H9 (cell line): Measurements from ENCODE around the gene IPO13. TPM values are rescaled to one million over a fixed set of nuclear protein-coding genes. Genes with fewer than 3 reads are reported as not detected.

ENCODE experiments used
- DNase-seq: peaks from one replicate; pipeline ENCODE4 v3.0.0-alpha.2; 2017
- H2AFZ ChIP-seq: one replicate; pipeline ENCODE4 v1.6.1; 2013; ENCODE audit warnings: mild to moderate bottlenecking, low read length, control low read depth, moderate library complexity
- H2AK5ac ChIP-seq: 2 replicates; pipeline ENCODE4 v1.6.1; 2013; ENCODE audit warnings: low read length, control low read depth, mixed read lengths; ENCODE audit not compliant: insufficient read length
- H2BK120ac ChIP-seq: one replicate; pipeline ENCODE4 v1.6.1; 2013; ENCODE audit warnings: low read depth, mild to moderate bottlenecking, low read length, control low read depth, inconsistent platforms; ENCODE audit not compliant: poor library complexity, severe bottlenecking
- H2BK12ac ChIP-seq: 2 replicates; pipeline ENCODE4 v1.6.1; 2013; ENCODE audit warnings: low read length, control low read depth, mixed read lengths, low read depth; ENCODE audit not compliant: insufficient read length
- H2BK15ac ChIP-seq: 2 replicates; pipeline ENCODE4 v1.6.1; 2013; ENCODE audit warnings: low read depth, low read length, control low read depth
- H2BK20ac ChIP-seq: one replicate; pipeline ENCODE4 v1.6.1; 2013; ENCODE audit warnings: low read depth, mild to moderate bottlenecking, low read length, control low read depth, inconsistent platforms; ENCODE audit not compliant: poor library complexity, severe bottlenecking
- H2BK5ac ChIP-seq: 2 replicates; pipeline ENCODE4 v1.6.1; 2013; ENCODE audit warnings: low read length, control low read depth, mixed read lengths; ENCODE audit not compliant: insufficient read length
- H3K14ac ChIP-seq: 2 replicates; pipeline ENCODE4 v1.6.1; 2013; ENCODE audit warnings: low read length, control low read depth; ENCODE audit not compliant: insufficient read depth
- H3K18ac ChIP-seq: 2 replicates; pipeline ENCODE4 v1.6.1; 2013; ENCODE audit warnings: low read depth, mild to moderate bottlenecking, mixed read lengths, low read length, control low read depth; ENCODE audit not compliant: insufficient read length
- H3K23ac ChIP-seq: 2 replicates; pipeline ENCODE4 v1.6.1; 2013; ENCODE audit warnings: low read length, control low read depth, mixed read lengths, low read depth; ENCODE audit not compliant: insufficient read length
- H3K23me2 ChIP-seq: 2 replicates; pipeline ENCODE4 v1.6.1; 2013; ENCODE audit warnings: low read depth, mild to moderate bottlenecking, mixed read lengths, low read length, control low read depth; ENCODE audit not compliant: insufficient read length, poor library complexity, severe bottlenecking
- H3K27ac ChIP-seq: 2 replicates; pipeline ENCODE4 v1.5.1; 2013; ENCODE audit warnings: low read length, control low read depth, mixed read lengths, low read depth; ENCODE audit not compliant: insufficient read length
- H3K27me3 ChIP-seq: 2 replicates; pipeline ENCODE4 v1.6.1; 2013; ENCODE audit warnings: low read length, control low read depth, inconsistent platforms; ENCODE audit not compliant: insufficient read depth
- H3K4ac ChIP-seq: 2 replicates; pipeline ENCODE4 v1.6.1; 2013; ENCODE audit warnings: low read depth, mild to moderate bottlenecking, control low read depth, inconsistent platforms, low read length, moderate library complexity
- H3K4me1 ChIP-seq: 2 replicates; pipeline ENCODE4 v1.6.1; 2013; ENCODE audit warnings: low read length, control low read depth, inconsistent platforms; ENCODE audit not compliant: insufficient read depth
- H3K4me2 ChIP-seq: 2 replicates; pipeline ENCODE4 v1.6.1; 2013; ENCODE audit warnings: low read length, control low read depth, mixed read lengths; ENCODE audit not compliant: insufficient read length, insufficient read depth
- H3K56ac ChIP-seq: 2 replicates; pipeline ENCODE4 v1.6.1; 2013; ENCODE audit warnings: low read depth, mild to moderate bottlenecking, mixed read lengths, low read length, control low read depth; ENCODE audit not compliant: insufficient read length
- H3K79me1 ChIP-seq: 2 replicates; pipeline ENCODE4 v1.6.1; 2013; ENCODE audit warnings: low read depth, mild to moderate bottlenecking, moderate library complexity, low read length, control low read depth, inconsistent platforms; ENCODE audit not compliant: insufficient read depth, poor library complexity, severe bottlenecking
- H3K79me2 ChIP-seq: 2 replicates; pipeline ENCODE4 v1.6.1; 2013; ENCODE audit warnings: low read length, control low read depth, inconsistent platforms; ENCODE audit not compliant: insufficient read depth
- H3K9ac ChIP-seq: 2 replicates; pipeline ENCODE4 v1.6.1; 2013; ENCODE audit warnings: low read length, control low read depth, mixed read lengths; ENCODE audit not compliant: insufficient read length; ENCODE audit errors: extremely low read depth
- H3K9me3 ChIP-seq: one replicate; pipeline ENCODE4 v1.6.1; 2013; ENCODE audit warnings: low read depth, low read length, inconsistent platforms; ENCODE audit not compliant: control insufficient read depth
- H3T11ph ChIP-seq: one replicate; pipeline ENCODE4 v1.6.1; 2013; ENCODE audit warnings: mild to moderate bottlenecking, low read length, control low read depth, inconsistent platforms
- H4K20me1 ChIP-seq: one replicate; pipeline ENCODE4 v1.6.1; 2013; ENCODE audit not compliant: control insufficient read depth, insufficient read length, insufficient read depth
- H4K5ac ChIP-seq: 2 replicates; pipeline ENCODE4 v1.6.1; 2013; ENCODE audit warnings: low read depth, mild to moderate bottlenecking, mixed read lengths, low read length, control low read depth; ENCODE audit not compliant: insufficient read length
- H4K8ac ChIP-seq: replicated peaks from 2 replicates; pipeline ENCODE4 v1.6.1; 2013; ENCODE audit warnings: low read length, control low read depth, mixed read lengths, low read depth; ENCODE audit not compliant: insufficient read length
- H4K91ac ChIP-seq: 2 replicates; pipeline ENCODE4 v1.6.1; 2013; ENCODE audit warnings: low read depth, mild to moderate bottlenecking, moderate library complexity, mixed read lengths, low read length, control low read depth; ENCODE audit not compliant: insufficient read length
- H3K27ac Mint-ChIP-seq, 3 experiments: 2 replicates in 2 of 3; 3 replicates in 1 of 3; pipeline ENCODE4 v1.8.0; 2020 to 2021; ENCODE audit warnings: mixed read lengths in 3 of 3, mild to moderate bottlenecking in 1 of 3, moderate library complexity in 1 of 3
- H3K27me3 Mint-ChIP-seq: 2 replicates; pipeline ENCODE4 v1.8.0; 2021; ENCODE audit warnings: low read depth, mild to moderate bottlenecking, moderate library complexity, mixed read lengths
- H3K36me3 Mint-ChIP-seq, 3 experiments: 2 replicates in 2 of 3; 3 replicates in 1 of 3; pipeline ENCODE4 v1.8.0; 2020 to 2021; ENCODE audit warnings: low read depth in 3 of 3, mixed read lengths in 3 of 3; ENCODE audit not compliant: insufficient read depth in 1 of 3
- H3K4me1 Mint-ChIP-seq, 2 experiments: 2 replicates each; pipeline ENCODE4 v1.8.0; 2020; ENCODE audit warnings: mixed read lengths in 2 of 2
- H3K4me3 Mint-ChIP-seq, 2 experiments: 2 replicates in 1 of 2; 3 replicates in 1 of 2; pipeline ENCODE4 v1.8.0; 2020 to 2021; ENCODE audit warnings: mild to moderate bottlenecking in 2 of 2, mixed read lengths in 2 of 2, moderate library complexity in 1 of 2
- H3K9me3 Mint-ChIP-seq, 2 experiments: 2 replicates in 1 of 2; 3 replicates in 1 of 2; pipeline ENCODE4 v1.8.0; 2020; ENCODE audit warnings: mild to moderate bottlenecking in 2 of 2, mixed read lengths in 2 of 2, moderate library complexity in 1 of 2
- WGBS: extraction: QIAGEN DNeasy Blood & Tissue Kit; methylation state at CpG from one replicate; pipeline ENCODE4 v1.1.7; 2013; ENCODE audit warnings: missing lambda C conversion rate, low lambda C conversion rate, mixed read lengths; ENCODE audit not compliant: insufficient read length; ENCODE audit errors: extremely low coverage; 5-methylcytosine and 5-hydroxymethylcytosine counted together
- total RNA-seq: library from RNA; stranded (reverse); gene quantifications from 2 replicates; pipeline ENCODE4 v1.2.1, GENCODE V29; 2021
- TF ChIP-seq, protein P1 (sequence below): fragments of 200-600 bp; sonication (generic); conservative IDR thresholded peaks from 3 replicates; pipeline ENCODE4 v1.8.0; 2021; ENCODE audit warnings: antibody characterized with exemption, mild to moderate bottlenecking

The IPO13 gene
- total RNA-seq, 1 experiment from 2014 or later: 24.5 TPM

DNA sequence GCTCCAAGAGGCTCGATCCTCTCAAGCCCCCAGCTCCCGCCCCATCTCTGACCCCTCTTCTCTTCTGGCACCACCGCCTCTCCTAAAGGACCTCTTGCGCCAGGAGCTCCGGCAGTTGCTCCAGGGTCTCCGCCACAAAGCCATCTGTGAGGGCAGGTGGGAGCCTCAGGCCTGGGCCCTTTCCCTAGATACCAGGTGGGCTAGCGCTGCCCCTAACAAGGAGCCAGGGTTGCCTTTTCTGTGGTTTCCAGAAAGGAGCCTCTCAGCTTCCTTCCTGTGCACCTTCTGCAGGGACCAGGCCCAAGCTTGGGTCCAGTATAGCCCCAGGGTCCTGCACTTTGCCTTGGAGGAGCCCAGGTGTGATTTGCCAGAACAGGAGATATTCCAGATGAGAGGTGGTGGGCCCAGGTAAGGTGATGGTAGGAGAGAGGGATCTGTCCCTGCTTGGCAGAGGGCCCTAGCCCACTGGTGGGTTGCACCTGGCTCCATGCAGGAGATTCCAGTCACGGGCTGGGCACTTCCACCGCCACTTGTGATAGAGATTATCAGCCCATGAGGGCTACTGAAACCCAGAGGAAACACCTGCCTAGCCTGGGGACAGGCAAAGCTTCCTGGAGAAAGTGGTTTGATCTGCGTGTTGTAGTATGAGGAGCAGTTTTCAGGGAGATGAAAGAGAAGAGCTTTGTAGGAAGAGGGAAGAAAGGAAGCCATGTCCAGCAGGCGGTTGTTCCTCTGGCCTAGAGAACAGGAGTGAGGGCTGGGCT is 45.7 kb downstream of the IPO13 start:
- Mint-ChIP-seq H3K27me3 (peaks cover 6% of the 10 kb centered on the region), H3K4me3 (peak overlapping the region; percentile 81 to 93), H3K9me3 (no peaks in the 10 kb centered on the region), H3K36me3 (peaks cover 5 to 6% (median 6%) of the 10 kb centered on the region in 3 experiments; a peak in 5 of 7 replicates), H3K27ac (peak overlapping the region in 2 of 3 experiments; percentile 52 to 93; a peak in 3 of 7 replicates), H3K4me1 (peaks cover 16 to 23% of the 10 kb centered on the region in 2 experiments)
- Histone ChIP-seq H3K9me3 (no peaks in the 10 kb centered on the region), H3K56ac (no peak overlapping the region), H3K9ac (no peak overlapping the region), H3K23me2 (peaks cover 10% of the 10 kb centered on the region), H3K23ac (no peak overlapping the region), H2BK12ac (no peak overlapping the region), H4K20me1 (no peaks in the 10 kb centered on the region), H3K79me1 (no peaks in the 10 kb centered on the region), H3K4ac (no peak overlapping the region), H3K27me3 (no peaks in the 10 kb centered on the region), H2AK5ac (no peak overlapping the region), H4K8ac (no peak overlapping the region), H3T11ph (no peak overlapping the region), H3K79me2 (no peaks in the 10 kb centered on the region), H4K91ac (no peak overlapping the region), H3K27ac (no peak overlapping the region), H3K18ac (no peak overlapping the region), H4K5ac (no peak overlapping the region), H2AFZ (no peak overlapping the region), H3K14ac (no peak overlapping the region), H2BK5ac (no peak overlapping the region), H2BK15ac (no peak overlapping the region), H3K4me1 (no peaks in the 10 kb centered on the region), H3K4me2 (peak overlapping the region; percentile 80), H2BK20ac (no peak overlapping the region), H2BK120ac (no peak overlapping the region)
- no peak for DNase-seq
- TF ChIP-seq, protein P1, sequence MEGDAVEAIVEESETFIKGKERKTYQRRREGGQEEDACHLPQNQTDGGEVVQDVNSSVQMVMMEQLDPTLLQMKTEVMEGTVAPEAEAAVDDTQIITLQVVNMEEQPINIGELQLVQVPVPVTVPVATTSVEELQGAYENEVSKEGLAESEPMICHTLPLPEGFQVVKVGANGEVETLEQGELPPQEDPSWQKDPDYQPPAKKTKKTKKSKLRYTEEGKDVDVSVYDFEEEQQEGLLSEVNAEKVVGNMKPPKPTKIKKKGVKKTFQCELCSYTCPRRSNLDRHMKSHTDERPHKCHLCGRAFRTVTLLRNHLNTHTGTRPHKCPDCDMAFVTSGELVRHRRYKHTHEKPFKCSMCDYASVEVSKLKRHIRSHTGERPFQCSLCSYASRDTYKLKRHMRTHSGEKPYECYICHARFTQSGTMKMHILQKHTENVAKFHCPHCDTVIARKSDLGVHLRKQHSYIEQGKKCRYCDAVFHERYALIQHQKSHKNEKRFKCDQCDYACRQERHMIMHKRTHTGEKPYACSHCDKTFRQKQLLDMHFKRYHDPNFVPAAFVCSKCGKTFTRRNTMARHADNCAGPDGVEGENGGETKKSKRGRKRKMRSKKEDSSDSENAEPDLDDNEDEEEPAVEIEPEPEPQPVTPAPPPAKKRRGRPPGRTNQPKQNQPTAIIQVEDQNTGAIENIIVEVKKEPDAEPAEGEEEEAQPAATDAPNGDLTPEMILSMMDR: no peak
- no CpG with 5 or more reads among the region's 11 CpGs for WGBS
